GM21717 (cell line): ENCODE data around the gene CD72.
"Not testable (repeated sequence)": the region's sequence is repeated elsewhere in the genome, so short reads cannot be mapped to it uniquely, and the experiment has no call there.

ENCODE experiments used
- ATAC-seq: cut with Tn5 transposase; IDR thresholded peaks from one replicate; pipeline ENCODE4 v1.9.1; 2021; ENCODE audit warnings: mild to moderate bottlenecking, moderate library complexity; ENCODE audit not compliant: unreplicated experiment

Gene CD72

DNA sequence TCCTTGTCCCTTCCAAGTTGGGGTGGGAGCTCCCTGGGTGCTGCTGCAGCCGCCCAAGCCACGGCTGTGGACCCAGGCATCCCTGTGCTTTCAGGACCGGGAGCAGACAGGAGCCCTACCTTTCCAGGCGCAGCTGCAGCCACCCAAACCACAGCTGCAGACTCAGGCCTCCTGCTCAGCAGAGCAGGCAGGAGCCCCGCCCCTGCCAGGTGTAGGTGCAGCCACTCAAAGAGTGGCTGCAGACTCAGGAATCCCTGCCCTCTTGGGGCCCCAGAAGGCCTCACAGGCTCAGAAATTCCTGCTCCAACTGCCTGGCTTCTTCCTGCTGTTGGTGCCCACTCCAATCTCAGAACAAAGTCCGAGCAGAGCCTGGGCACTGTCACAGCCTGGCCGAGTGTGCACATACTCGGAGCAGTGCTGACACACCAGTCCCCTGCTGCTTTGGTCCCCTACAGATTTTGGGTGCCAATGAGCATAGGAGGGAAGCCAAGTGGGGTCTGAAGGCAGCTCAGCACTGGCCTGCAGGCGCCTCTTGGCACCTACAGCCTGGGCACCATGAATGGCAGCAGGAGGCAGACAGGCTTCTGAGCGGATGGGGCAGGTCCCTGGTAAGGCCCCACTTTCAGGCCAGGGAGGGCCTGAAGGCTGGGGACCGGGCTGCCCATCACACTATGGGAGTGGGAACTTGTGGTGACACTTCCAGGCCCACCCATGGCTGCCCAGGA, 19.2 kb downstream of the CD72 start:
- ATAC-seq = no peak

DNA sequence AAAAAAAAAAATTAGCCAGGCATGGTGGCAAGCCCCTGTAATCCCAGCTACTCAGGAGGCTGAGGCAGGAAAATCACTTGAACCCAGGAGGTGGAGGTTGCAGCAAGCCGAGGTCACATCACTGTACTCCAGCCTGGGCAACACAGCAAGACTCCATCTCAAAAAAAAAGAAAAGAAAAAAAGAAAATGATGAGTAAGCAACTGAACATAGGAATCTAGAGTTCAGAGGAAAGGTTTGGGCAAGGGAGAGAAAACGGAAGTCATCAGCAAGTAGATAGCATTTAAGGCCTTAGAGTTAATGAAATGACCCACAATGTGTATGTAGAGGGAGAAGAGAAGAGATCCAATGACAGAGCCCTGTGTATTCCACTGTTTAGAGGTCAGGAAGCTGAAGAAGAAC, 21.3 kb downstream of the CD72 start:
- ATAC-seq = not testable (repeated sequence)

DNA sequence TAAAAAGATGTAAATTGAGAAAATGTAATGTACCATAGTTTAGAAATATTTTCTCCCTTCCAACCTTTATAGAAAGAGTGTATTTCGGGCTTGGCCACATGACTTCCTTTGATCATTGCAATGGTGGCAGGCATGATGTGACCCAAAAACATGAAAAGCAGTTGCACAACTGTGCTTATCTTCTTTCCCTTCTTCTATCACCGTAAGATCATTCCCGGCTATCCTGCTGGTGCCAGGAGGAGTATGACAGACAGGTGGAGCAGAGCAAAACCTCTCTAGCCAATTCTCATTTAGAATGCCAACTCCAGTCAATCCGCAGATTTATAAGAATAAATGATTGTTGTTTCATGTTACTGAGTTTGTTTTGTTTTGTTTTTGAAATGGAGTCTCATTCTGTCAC, 23.7 kb downstream of the CD72 start:
- ATAC-seq = no peak

DNA sequence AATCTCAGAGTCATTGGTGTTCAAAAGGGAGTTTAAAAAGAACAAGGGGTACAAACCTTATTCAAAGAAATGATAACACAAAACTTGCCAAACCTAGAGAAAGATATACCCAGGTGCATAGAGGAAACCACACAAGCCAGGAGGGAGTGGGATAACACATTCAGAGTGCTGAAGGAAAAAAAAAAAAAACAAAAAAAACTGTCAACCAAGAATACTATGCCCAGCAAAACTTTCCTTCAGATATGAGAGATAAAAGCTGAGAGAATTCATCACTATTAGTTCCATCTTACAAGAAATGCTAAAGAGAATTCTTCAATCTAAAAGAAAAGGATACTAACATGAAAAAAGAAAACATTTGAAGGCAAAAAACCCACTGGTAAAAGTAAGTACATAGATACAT, 24.6 kb downstream of the CD72 start:
- ATAC-seq = no peak

DNA sequence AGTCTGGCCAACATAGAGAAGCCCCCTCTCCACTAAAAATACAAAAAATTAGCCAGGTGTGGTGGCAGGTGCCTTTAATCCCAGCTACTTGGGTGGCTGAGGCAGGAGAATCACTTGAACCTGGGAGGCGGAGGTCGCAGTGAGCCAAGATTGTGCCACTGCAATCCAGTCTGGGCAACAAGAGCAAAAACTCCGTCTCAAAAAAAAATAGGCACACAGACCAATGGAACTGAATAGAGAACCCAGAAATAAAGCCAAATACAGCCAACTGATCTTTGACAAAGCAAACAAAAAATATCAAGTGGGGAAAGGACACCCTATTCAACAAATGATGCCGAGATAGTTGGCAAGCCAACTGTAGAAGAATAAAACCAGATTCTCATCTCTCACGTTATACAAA, 29.7 kb downstream of the CD72 start:
- ATAC-seq = not testable (repeated sequence)

DNA sequence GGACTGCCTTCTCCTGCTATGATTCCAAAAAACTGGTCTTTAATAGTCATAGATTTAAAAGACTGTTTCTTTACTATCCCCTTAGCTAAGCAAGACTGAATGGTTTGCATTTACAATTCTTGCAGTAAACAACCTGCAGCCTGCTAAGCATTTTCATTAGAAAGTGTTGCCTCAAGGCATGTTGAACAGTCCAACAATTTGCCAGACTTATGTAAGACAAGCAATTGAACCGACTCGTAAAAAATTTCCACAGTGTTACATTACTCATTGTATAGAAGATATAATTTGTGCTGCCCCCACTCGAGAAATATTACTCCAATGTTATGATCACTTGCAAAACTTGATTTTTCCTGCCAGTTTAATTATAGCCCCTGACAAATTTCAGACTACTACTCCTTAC, 33.5 kb downstream of the CD72 start:
- ATAC-seq = not testable (repeated sequence)

DNA sequence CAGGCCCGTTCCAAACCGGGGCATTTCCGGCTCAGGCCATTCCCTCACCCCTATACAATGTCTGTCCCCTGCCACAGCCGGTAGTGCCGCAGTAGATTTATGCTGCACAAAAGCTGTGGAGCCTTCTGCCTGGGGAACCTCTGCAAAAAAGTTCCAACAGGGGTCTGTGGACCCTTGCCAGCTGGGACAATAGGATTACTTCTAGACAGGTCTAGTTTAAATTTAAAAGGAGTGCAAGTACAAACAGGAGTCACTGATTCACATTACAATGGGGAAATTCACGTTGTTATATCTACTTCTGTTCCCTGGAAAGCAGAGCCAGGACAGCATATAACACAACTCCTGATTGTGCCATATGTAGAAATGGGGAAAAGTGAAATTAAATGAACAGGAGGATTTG, 34.7 kb downstream of the CD72 start:
- not testable (repeated sequence) for ATAC-seq

DNA sequence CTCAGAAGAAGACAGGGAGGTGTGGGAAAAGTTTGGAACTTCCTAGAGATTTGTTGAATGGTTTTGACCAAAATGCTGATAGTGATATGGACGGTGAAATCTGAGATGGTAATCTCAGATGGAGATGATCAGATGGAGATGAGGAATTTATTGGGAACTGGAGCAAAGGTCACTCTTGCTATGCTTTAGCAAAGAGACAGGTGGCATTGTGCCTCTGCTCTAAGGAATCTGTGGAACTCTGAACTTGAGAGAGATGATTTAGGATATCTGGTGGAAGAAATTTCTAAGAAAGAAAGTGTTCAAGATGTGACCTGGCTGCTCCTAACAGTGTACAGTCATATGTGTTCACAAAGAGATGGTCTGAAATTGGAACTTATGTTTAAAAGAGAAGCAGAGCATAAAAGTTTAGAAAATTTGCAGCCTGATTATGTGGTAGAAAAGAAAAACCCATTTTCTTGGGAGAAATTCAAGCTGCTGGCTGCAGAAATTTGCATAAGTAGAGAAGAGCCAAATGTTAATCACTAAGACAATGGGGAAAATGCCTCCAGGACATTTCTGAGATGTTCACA, 38.5 kb downstream of the CD72 start:
- ATAC-seq = not testable (repeated sequence)

DNA sequence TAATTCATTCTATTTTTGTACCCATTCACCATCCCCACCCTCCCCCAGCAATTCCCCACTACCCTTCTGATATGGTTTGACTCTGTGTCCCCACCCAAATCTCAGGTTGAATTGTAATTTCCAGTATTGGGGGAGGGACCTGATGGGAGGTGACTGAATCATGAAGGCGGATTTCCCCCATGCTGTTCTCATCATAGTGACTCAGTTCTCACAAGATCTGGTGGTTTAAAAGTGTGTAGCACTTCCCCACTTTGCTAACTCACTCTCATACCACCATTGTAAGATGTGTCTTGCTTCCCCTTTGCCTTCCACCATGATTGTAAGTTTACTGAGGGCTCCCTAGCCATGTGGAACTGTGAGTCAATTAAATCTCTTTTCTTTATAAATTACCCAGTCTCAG, 39.1 kb downstream of the CD72 start:
- no peak for ATAC-seq

DNA sequence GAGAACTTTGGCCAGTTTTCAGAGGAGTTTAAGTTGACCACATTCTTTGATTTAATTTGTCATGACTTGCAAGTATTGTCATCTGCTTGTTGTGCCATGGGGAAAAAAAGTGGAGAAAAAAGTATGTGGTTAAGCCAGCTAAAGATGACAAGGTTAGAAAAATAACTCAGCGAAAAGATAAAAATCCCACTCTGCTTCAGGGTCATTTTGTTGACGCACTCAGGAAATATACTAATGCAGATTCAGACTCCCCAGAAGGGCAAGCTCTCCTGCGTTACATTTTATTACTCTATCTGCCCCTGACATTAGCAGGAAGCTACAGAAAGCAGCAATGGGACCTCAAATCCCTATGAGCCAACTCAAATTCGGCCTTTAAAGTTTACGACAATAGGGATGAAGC, 40.7 kb downstream of the CD72 start:
- ATAC-seq = no peak

DNA sequence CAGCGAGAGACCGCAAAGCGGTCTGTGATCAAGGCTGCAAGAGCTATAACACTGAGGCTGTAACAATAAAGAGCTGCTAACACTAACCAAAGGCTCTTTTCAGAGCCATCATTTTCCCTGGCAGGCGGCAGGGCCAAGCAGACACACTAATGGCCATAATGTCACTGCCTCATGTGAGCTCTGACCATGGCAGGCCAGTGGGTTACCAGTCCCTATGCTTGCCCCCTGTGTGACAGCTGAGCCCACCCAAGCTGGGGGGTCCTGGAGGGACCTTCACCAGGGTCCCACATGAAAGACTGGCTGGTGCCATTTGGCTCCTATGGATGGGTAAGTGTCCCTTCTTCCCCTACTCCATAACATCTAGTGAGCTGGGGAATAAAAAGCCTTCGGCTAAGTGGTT, 42.7 kb downstream of the CD72 start:
- ATAC-seq = no peak

DNA sequence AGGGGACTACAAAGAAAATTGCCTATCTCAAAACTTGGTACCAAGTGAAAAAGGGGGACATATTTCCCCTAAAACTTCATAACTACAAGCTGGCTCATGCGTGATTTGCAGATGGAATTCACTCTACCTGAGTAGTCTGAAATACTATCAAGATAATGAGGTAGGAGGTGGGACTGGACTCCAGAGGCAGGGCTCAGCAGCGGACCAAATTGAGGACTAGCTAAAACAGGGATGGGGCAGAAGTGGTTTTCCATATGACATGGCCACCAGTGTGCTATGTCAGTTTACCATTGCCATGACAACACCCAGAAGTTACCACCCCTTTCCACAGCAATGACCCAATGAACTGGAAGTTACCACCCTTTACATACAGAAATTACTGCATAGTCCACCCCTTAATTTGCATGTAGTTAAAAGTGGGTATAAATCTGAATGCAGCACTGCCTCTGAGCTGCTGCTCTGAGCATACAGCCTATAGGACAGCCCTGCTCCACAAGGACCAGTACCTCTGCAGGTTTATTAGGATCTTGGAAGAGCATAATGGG, 43.6 kb downstream of the CD72 start:
- ATAC-seq = no peak

DNA sequence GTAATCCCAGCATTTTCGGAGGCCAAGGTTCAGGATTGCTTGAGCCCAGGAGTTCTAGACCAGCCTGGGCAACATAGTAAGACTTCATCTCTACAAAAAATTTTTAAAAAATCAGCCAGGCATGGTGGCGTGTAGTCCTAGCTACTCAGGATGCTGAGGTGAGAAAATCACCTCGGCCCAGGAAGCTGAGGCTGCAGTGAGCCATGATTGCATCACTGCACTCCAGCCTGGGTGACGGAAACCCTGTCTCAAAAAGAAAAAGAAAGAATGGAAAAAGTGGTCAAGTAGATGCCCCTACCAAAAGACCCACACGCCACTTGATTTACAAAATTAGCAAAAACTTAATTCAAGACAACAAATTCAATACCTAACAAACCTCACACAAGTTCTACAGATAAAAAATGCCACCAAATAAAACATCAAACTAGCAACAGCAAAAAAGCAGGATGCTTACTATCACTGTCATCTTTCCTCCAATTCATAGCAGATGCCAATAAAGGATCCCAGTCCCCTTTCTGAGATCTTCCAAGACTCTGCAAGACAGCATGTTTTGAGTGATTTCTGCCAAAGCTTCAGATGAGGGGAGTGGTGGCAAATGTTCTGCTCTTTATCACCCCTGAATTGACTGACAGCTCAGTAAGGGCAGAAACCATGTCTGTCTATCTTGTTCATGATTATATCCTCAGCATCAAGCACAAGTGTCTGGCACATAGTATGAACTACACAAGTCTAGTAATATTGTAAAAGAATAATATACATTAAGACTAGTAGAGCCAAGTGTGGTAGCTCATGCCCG, 47.3 kb downstream of the CD72 start:
- no peak for ATAC-seq

DNA sequence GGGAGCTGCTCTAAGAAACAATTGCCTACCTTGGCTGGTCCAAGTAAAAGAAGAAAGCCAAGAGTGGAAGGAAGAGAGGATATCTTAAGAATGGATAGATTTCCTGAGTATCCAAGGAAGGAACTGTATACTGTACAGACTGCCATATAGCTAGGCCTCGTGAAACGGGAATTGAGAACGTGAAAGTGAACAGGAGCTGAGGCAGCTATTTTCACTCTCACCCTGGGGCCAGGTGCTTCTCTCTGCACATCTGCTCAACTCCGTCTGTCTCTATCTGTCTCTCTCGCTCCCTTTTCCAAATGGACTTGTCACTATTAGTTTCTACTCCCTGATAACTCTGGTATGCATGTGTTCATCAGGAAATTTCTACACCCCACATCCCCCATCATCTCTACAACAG, 49.0 kb downstream of the CD72 start:
- ATAC-seq = peak; percentile 72

DNA sequence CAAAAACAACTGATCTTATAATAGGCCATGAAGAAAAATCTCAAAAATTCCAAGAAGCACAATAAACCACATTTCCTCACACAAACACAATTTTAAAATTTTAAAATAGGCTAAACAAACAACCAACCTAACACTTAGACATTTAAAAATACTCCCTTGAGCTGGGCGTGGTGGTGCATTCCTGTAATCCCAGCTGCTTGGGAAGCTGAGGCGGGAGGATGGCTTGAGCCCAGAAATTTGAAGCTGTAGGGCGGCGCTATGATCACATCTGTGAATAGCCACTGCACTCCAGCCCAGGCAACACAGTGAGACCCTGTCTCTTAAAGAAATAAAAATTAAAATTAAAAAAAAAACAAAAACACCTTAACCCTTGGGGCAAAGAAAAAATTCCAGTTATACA, 50.0 kb downstream of the CD72 start:
- no peak for ATAC-seq

DNA sequence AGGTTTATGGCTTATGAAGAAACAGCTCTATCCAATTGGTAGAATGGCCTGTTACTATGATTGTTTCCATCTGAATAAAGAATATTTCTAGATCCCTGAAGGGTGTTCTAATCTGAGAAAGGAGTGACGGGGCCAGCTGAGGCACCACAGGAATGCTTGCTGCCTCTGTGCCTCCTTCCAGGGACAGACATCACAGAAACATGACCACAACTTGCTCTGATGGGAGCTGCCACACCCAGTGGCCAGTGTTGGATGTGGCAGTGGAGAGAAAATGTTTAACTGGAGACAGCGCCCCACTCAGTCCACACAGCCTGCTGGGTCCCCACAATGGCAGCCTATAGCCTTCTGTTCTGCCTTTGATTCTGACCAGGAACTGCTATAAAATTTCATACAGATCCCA, 51.8 kb downstream of the CD72 start:
- ATAC-seq = no peak

DNA sequence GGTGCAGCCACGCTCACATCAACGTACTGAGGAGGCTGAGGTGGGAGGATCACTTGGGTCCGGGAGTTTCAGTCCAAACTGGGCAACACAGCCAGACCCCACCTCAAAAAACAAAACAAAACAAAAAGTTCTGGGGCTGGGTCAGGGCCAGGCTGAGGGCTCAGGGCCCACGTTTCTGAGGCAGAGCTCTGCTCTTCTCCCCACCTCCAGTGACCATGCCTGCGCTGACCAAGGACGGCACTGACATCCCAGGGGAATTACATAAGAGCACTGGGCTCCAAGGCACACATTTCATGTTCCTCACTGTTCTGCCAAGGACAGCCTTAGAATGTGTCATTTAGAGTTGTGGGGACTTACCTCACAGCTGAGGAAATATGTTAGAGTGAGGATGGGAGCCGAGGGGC, 53.6 kb downstream of the CD72 start:
- no peak for ATAC-seq

DNA sequence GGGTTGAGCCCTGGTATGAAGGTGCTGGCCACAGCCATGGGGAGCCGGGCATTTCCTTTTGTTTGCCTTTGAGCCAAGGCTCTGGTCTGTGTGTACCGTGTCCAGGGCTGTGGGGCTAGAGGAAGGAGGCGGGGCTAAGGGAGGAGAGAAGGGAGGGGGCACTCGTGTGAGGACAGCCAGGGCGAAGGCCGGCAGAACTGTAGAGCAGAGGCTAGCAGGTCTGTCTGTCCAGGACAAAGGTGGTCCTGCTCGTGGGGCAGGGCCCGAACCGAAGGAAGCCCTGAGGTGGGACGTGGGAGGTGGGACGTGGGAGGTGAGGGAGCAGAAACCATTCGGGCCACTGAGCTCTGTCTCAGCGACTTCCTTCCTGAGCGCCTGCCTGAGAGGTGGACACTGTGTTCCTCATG, 54.4 kb downstream of the CD72 start:
- ATAC-seq = no peak

DNA sequence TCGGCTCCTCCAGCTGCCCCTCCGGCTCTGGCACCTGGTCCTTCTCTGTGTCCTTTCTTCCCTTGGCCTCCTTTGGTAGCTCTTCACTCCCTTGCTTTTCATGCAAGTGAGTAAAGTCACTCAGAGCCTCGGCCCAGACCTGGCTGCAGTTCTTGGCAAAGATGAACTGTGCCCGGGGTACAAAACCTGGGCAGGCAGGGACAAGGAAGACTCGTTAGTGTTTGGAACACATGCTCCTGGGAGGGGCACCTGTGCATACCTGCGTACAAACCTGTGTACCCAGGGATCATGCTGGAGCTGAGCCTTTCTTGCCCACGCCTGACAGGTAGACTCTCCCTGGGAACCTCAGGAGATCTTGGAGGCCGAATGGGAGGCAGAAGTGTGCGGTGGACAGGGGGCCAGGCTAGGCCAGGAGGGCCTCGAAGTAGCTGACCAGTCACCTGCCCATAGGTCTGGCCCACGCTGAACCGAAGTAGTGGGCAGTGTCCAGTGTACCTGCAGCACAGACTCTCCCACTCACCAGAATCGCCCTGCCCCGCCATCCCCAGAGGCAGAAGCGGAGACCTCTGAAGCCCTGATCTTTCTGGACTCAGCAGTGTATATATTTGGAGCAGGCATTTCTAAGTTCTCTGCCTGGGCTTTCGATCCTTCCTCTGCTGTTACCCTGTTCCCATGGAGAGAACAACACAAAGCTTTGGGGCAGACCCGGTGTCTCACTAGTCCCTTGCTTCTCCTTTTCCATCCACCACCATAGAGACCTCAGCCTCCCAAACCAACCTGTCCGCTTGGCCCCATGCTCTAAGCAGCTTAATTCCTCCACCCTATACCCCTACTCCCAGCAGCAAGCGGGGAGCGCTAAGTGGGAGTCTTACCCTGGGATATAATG, 55.1 kb downstream of the CD72 start:
- ATAC-seq = no peak

DNA sequence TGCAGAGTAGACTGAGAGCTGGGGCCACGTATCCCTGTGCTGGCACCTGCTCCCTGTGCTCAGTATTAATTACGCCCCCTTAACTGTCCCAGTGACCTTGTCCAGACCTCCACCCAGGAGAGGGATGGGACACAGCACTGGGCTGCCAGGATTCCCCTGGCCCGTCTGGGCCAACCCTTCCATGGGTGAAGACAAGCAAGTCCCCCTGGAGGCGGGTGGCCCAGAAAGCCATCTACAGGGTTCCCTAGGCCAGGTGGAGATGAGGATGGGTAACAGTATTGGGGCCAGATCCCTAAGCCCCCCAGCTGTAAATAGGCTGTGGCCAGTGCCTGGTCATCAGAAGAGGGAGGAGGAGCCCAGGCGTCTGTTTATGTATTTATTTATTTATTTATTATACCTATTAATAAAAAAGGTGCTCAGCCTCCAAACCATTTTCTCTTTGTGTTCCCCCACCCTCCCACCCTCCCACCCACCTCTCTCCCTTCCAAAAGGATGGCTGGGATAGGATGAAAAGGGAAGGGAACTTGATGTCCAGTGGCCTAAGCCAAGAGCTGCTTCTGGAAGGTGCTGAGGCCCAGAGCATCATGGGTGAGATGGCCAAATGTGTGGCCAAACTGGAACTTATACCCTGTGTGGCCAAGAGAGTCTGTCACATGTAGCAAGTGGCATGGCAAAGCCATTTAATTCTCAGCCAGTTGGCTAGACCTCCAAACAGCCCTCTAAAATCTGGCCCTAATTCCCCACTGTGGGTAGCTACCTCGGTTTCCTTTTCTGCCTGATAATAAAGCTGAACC, 56.5 kb downstream of the CD72 start:
- no peak for ATAC-seq
